Ectodermal cell (in vitro differentiated cells): ENCODE measurements around the gene HECA. TPM values are rescaled to one million over a fixed set of nuclear protein-coding genes. Genes with fewer than 3 reads are reported as not detected.

Source experiments
- H3K27ac ChIP-seq: 2 replicates; pipeline ENCODE4 v1.7.0; 2013; ENCODE audit warnings: mild to moderate bottlenecking, low read depth, low read length; ENCODE audit not compliant: insufficient read depth, poor library complexity, severe bottlenecking
- H3K27me3 ChIP-seq: 2 replicates; pipeline ENCODE4 v1.7.0; 2013; ENCODE audit warnings: mild to moderate bottlenecking, low read length; ENCODE audit not compliant: insufficient read depth, control insufficient read depth, poor library complexity, severe bottlenecking
- H3K36me3 ChIP-seq: one replicate; pipeline ENCODE4 v1.7.0; 2013; ENCODE audit warnings: low read length; ENCODE audit not compliant: control insufficient read depth, insufficient read depth
- H3K4me1 ChIP-seq: one replicate; pipeline ENCODE4 v1.7.0; 2013; ENCODE audit warnings: low read length; ENCODE audit not compliant: control insufficient read depth, insufficient read depth
- H3K4me3 ChIP-seq: 2 replicates; pipeline ENCODE4 v1.7.0; 2013; ENCODE audit warnings: low read depth, low read length, control low read depth; ENCODE audit not compliant: insufficient read depth
- H3K9me3 ChIP-seq: 2 replicates; pipeline ENCODE4 v1.7.0; 2013; ENCODE audit warnings: mild to moderate bottlenecking, low read length, moderate library complexity; ENCODE audit not compliant: control insufficient read depth
- WGBS, 2 experiments: methylation state at CpG; one replicate each; pipeline ENCODE4 v1.1.7; 2013; ENCODE audit warnings: missing lambda C conversion rate in 2 of 2; 5-methylcytosine and 5-hydroxymethylcytosine counted together
- polyA plus RNA-seq, 4 experiments: library from polyadenylated mRNA; stranded (reverse); fragments of 50-300 nt; gene quantifications; one replicate each; pipeline ENCODE4 v1.2.3, GENCODE V29; 2013

The HECA gene, protein sequence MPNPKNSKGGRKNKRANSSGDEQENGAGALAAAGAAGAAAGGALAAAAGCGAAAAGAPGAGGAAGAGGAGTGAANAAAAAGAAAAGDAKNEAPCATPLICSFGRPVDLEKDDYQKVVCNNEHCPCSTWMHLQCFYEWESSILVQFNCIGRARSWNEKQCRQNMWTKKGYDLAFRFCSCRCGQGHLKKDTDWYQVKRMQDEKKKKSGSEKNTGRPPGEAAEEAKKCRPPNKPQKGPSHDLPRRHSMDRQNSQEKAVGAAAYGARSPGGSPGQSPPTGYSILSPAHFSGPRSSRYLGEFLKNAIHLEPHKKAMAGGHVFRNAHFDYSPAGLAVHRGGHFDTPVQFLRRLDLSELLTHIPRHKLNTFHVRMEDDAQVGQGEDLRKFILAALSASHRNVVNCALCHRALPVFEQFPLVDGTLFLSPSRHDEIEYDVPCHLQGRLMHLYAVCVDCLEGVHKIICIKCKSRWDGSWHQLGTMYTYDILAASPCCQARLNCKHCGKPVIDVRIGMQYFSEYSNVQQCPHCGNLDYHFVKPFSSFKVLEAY
- 8.1 TPM for polyA plus RNA-seq (2013, experiment 1 of 4)
- polyA plus RNA-seq (2013, experiment 2 of 4) = 7.2 TPM
- 6.7 TPM for polyA plus RNA-seq (2013, experiment 3 of 4)
- 6.0 TPM for polyA plus RNA-seq (2013, experiment 4 of 4)

DNA sequence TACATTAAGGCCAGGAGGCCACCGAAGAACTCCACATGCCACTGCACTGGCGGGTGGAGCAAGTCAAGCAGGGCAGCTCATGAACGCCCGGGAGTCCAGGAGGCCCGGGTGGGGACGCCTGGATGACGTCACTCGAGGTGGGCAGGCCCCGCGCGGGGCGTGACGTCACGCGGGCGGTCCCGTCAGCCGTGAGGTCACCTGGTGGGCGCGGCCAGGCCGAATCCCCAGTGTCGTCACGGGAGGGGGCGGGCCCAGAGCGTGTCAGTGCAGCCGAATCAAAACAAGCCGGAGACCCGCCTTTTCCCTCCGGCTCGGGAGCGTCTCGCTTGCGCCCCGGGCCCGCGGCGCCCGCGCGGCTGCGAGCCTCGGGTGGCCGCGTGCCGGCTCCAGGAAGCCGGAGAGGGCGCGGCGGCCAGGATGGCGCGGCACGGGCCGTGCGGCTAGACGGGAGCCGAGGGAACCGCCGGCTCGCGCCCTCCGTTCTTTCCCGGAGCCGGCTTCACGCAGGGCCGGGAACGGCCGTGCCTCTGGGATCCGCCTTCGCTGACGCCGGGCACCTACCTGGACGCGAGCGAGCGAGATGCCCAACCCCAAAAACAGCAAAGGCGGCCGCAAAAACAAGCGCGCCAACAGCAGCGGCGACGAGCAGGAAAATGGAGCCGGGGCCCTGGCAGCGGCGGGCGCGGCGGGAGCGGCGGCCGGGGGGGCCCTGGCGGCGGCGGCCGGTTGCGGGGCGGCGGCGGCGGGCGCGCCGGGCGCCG, at the start of gene HECA:
HECA (plus strand) TSS at position 264 of the 761 bp plus-strand sequence; CDS start at position 581, 317 bp downstream.
- 2% methylated on average over 105 of the region's 105 CpGs for WGBS, 2 experiments
- Histone ChIP-seq H3K4me3 (peak within 1 kb of the TSS; percentile 77), H3K27ac (no peak within 1 kb of the TSS), H3K27me3 (peaks cover 12% of the 10 kb centered on the region), H3K36me3 (no peaks in the 10 kb centered on the region), H3K4me1 (no peaks in the 10 kb centered on the region), H3K9me3 (no peaks in the 10 kb centered on the region)

DNA sequence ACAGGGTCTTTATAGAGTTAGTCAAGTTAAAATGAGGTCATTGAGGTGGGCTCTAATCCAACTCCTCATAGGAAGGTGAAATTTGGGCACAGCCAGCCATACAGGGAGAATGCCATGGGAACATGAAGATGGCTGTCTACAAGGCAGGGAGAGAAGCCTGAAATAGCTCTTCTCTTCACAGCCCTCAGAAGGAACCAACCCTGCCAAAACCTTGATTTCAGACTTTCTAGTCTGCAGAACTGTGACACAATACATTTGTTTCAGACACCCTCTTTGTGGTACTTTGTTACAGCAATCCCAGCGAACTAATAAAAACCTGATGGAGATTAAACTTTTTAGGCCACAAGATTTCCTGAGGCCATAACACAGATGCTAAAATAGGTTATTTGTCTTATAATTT, 43.1 kb upstream of the HECA start:
- 96 to 100% methylated on average over 1 of the region's 1 CpG for WGBS, 2 experiments
- Histone ChIP-seq H3K27ac (no peak overlapping the region), H3K4me1 (no peaks in the 10 kb centered on the region), H3K9me3 (no peaks in the 10 kb centered on the region), H3K4me3 (no peak overlapping the region), H3K27me3 (no peaks in the 10 kb centered on the region), H3K36me3 (no peaks in the 10 kb centered on the region)

DNA sequence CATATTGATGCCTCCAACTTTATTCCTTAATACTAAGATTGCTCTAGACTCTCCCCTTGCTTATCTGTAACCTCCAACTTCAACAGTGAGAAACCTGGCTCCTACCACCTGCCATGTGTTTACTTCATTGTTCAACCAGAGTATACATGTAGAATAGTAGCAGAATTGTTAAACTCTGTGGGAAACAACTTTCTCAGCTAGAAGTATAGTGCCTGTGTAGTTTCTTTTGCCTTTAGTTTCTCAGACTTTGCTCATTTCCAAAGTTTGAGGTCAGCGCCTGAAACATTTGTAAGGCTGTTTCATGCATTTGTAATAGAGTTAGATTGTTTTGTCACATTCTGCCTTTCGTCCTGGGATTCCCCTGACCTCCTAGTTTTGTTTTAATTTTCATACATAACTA, 34.9 kb upstream of the HECA start:
- Histone ChIP-seq H3K9me3 (no peaks in the 10 kb centered on the region), H3K4me3 (no peak overlapping the region), H3K27ac (no peak overlapping the region), H3K36me3 (no peaks in the 10 kb centered on the region), H3K4me1 (no peaks in the 10 kb centered on the region), H3K27me3 (no peaks in the 10 kb centered on the region)
- WGBS, 2 experiments = 100% methylated on average over 1 to 2 of the region's 2 CpGs

DNA sequence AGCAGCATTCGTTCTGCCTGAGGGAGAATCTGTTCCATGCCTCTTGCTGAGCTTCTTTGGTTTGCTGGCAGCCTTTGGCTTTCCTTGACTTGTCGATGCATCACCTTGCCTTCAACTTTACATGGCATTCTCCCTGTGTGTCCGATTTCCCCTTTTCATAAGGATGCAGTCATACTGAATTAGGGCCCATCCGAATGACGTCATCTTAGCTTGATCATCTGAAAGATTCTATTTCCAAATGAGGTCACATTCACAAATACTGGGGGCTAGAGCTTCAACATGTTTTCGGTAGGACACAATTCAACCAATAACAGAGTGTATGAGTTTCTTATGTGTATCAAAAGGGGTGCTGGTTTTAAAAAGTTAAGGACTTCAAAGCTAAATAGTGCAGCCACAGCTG, 27.8 kb upstream of the HECA start:
- H3K9me3 ChIP-seq = no peaks in the 10 kb centered on the region
- H3K27ac ChIP-seq = no peak overlapping the region
- H3K4me1 ChIP-seq = no peaks in the 10 kb centered on the region
- H3K27me3 ChIP-seq = no peaks in the 10 kb centered on the region
- no peaks in the 10 kb centered on the region for H3K36me3 ChIP-seq
- H3K4me3 ChIP-seq = no peak overlapping the region
- 94 to 95% methylated on average over 6 of the region's 6 CpGs for WGBS, 2 experiments

DNA sequence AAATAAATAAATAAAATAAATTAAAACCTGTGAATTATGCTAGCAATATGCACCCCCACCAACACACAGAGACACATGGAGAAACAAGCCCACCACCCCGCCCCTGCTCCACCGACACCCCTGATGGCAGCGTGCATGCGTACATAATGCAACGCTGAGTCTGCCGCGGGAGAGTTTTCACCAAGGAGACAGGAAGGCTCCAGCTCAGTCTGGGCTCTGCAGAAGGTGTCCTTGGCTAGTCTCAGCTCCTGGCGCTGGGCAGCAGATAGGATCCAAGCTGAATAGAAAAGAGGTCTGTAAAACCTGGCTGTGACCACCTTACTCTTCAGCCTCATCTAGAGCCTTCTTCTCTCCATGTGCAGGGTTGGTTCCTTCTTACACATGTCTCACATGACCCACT, 26.5 kb upstream of the HECA start:
- 83 to 84% methylated on average over 8 of the region's 8 CpGs for WGBS, 2 experiments
- no peaks in the 10 kb centered on the region for H3K27me3 ChIP-seq
- no peaks in the 10 kb centered on the region for H3K36me3 ChIP-seq
- no peak overlapping the region for H3K27ac ChIP-seq
- no peaks in the 10 kb centered on the region for H3K4me1 ChIP-seq
- H3K4me3 ChIP-seq = no peak overlapping the region
- H3K9me3 ChIP-seq = no peaks in the 10 kb centered on the region

DNA sequence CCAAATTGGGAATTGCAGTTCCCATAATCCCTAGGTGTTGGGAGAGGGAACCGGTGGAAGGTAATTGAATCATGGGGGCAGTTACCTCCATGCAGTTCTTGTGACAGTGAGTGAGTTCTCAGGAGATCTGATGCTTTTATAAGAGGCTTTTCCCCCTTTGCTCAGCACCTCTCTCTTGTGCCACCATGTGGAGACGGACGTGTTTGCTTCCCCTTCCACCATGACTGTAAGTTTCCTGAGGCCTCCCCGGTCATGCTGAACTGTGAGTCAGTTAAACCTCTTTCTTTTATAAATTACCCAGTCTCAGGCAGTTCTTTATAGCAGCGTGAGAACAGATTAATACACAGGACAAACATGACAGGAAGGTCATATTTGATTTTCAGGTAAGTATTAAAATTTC, 25.3 kb upstream of the HECA start:
- H3K27me3 ChIP-seq = no peaks in the 10 kb centered on the region
- no peak overlapping the region for H3K4me3 ChIP-seq
- 36 to 38% methylated on average over 4 to 5 of the region's 5 CpGs for WGBS, 2 experiments
- H3K4me1 ChIP-seq = no peaks in the 10 kb centered on the region
- no peak overlapping the region for H3K27ac ChIP-seq
- H3K36me3 ChIP-seq = no peaks in the 10 kb centered on the region
- no peaks in the 10 kb centered on the region for H3K9me3 ChIP-seq

DNA sequence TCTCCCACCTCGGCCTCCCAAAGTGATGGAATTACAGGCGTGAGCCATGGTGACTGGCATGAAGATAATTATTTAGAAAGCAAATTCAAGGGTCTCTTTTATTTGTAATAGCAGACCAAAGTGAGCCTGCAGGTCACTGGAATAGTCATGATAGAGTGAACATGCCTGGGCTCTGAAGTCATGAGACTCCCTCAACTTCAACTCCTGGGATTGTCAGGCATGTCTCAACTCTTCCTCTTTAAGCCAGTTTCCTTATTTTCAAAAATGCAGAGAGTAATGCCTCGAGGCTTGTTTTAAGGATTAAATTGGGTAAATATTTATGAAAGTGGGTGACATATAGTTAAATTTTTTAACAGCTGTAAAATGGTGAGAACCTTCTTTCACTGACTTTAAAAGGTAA, 22.7 kb upstream of the HECA start:
- no peak overlapping the region for H3K4me3 ChIP-seq
- WGBS, 2 experiments = 84 to 91% methylated on average over 3 of the region's 3 CpGs
- no peak overlapping the region for H3K27ac ChIP-seq

DNA sequence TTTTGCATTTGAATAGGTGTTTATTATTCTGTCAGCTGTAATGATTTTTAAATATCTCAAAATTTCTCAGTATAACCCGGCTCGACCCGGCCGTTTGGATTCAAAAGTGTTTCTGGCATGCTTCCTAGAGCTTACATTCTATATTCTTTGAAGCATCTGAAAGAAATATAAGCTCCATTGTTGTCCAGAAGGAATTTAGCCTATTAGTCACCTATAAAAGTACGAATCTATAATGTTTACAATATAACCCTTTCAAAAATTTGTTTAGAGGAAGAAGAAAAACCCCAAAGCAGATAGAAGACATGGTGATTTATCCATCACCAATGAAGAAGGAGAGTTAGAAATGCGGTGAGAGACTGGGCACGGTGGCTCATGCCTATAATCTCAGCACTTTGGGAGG, 22.3 kb upstream of the HECA start:
- Histone ChIP-seq H3K4me1 (no peaks in the 10 kb centered on the region), H3K36me3 (no peaks in the 10 kb centered on the region), H3K9me3 (no peaks in the 10 kb centered on the region), H3K27me3 (no peaks in the 10 kb centered on the region), H3K27ac (no peak overlapping the region), H3K4me3 (no peak overlapping the region)
- WGBS, 2 experiments = 95 to 96% methylated on average over 6 to 7 of the region's 7 CpGs

More for the DNA sequence above, 22.7 kb upstream of the HECA start:
- Histone ChIP-seq H3K36me3 (no peaks in the 10 kb centered on the region), H3K27me3 (no peaks in the 10 kb centered on the region), H3K4me1 (no peaks in the 10 kb centered on the region), H3K9me3 (no peaks in the 10 kb centered on the region)

DNA sequence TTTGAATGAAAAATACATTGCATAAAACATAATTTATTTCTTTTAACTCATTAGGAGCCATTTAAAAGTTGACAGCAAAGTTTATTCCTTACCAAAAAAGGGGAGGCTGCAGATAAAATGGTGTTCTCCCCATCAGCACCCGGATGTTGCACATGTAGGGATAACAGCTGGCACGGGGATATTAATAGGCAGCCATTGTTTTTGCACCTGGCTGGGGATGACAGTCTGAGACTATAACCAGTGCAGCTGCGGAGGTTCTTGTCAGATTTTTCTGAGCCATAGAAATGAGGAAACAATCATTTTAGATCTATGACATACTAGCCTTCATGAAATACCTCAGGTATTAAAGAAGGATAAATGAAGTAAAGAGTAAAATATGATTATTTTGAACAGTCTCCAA, 20.1 kb upstream of the HECA start:
- H3K9me3 ChIP-seq = no peaks in the 10 kb centered on the region
- H3K27ac ChIP-seq = no peak overlapping the region
- no peak overlapping the region for H3K4me3 ChIP-seq
- no peaks in the 10 kb centered on the region for H3K27me3 ChIP-seq
- H3K36me3 ChIP-seq = no peaks in the 10 kb centered on the region
- H3K4me1 ChIP-seq = no peaks in the 10 kb centered on the region
- WGBS, 2 experiments = 91 to 92% methylated on average over 3 of the region's 3 CpGs
